ENCODE results near the gene KRT82.

The KRT82 gene

GRCh38 chr12:52356762-52357580 is 49.2 kb downstream of the KRT82 start:
- ChIA-PET CTCF (no interaction called here), POLR2A (ENCODE audit: low non-redundant PET) (no interaction called here)
- no peak for TF ChIP-seq CTCF (conservative IDR thresholded peaks at IDR 0.05; ENCODE audit: low read depth)
- H3K27ac ChIP-seq = no peak overlapping the region
- no peak for DNase-seq (ENCODE audit: low spot score)

GRCh38 chr12:52356031-52356761 is 49.9 kb downstream of the KRT82 start:
- POLR2A ChIA-PET (ENCODE audit: low non-redundant PET) = no interaction called here
- TF ChIP-seq CTCF (conservative IDR thresholded peaks at IDR 0.05; ENCODE audit: low read depth) = no peak
- DNase-seq (ENCODE audit: low spot score) = no peak
- CTCF ChIA-PET = interaction anchor here (1.0 kb wide), 1 partner anchor 16 kb away, joined by 6 read pairs; no protein-coding TSS in a partner anchor
- H3K27ac ChIP-seq = no peak overlapping the region

- no peak for DNase-seq (ENCODE audit: low spot score)
- H3K27ac ChIP-seq = no peak overlapping the region
- TF ChIP-seq CTCF (conservative IDR thresholded peaks at IDR 0.05; ENCODE audit: low read depth) = no peak
- ChIA-PET POLR2A (ENCODE audit: low non-redundant PET) (no interaction called here), CTCF (interaction anchor here (1.0 kb wide), 1 partner anchor 17 kb away, joined by 6 read pairs; no protein-coding TSS in a partner anchor)
These were observed 51.0 kb downstream of the KRT82 start for GRCh38 chr12:52355176-52355575.

GRCh38 chr12:52354200-52354599 is 51.9 kb downstream of the KRT82 start:
- ChIA-PET CTCF (no interaction called here), POLR2A (ENCODE audit: low non-redundant PET) (no interaction called here)
- TF ChIP-seq CTCF (conservative IDR thresholded peaks at IDR 0.05; ENCODE audit: low read depth) = no peak
- no peak for DNase-seq (ENCODE audit: low spot score)
- H3K27ac ChIP-seq = no peak overlapping the region; the same call in 1 of the 2 replicates

- TF ChIP-seq CTCF (conservative IDR thresholded peaks at IDR 0.05; ENCODE audit: low read depth) = no peak
These were observed 52.4 kb downstream of the KRT82 start for GRCh38 chr12:52353766-52354165.

GRCh38 chr12:52352951-52353350 is 53.2 kb downstream of the KRT82 start:
- no peak for DNase-seq (ENCODE audit: low spot score)
- CTCF ChIA-PET = interaction anchor here (0.7 to 1.6 kb wide), 2 partner anchors 26 to 43 kb away, joined by 3 to 7 read pairs; no protein-coding TSS in a partner anchor
- POLR2A ChIA-PET (ENCODE audit: low non-redundant PET) = no interaction called here
- TF ChIP-seq CTCF (conservative IDR thresholded peaks at IDR 0.05; ENCODE audit: low read depth) = no peak
- no peak overlapping the region for H3K27ac ChIP-seq

More at GRCh38 chr12:52353766-52354165, 52.4 kb downstream of the KRT82 start:
- DNase-seq (ENCODE audit: low spot score) = no peak
- ChIA-PET POLR2A (ENCODE audit: low non-redundant PET) (no interaction called here), CTCF (interaction anchor here (0.7 kb wide), 1 partner anchor 42 kb away, joined by 3 read pairs; no protein-coding TSS in a partner anchor)
- no peak overlapping the region; the same call in 1 of the 2 replicates for H3K27ac ChIP-seq
